A673 (cell line): ENCODE data around the gene CDC14C. TPM values are rescaled to one million over a fixed set of nuclear protein-coding genes. Genes with fewer than 3 reads are reported as not detected.

Source experiments
- BruUV-seq: library from RNA; stranded (reverse); fragments of 400-500 nt; replicated peaks from 2 replicates; lab custom pipeline; 2021; lab: Mats Ljungman, UMichigan
- CTCF ChIA-PET: fragments of 300-600 bp; sonication (Branson Sonifier 250); formaldehyde crosslinking; loops from one replicate; lab custom pipeline; 2022; ENCODE audit warnings: antibody characterized with exemption; lab: Charles Lee
- POLR2A ChIA-PET: fragments of 300-600 bp; sonication (Branson Sonifier 250); formaldehyde crosslinking; loops from one replicate; lab custom pipeline; 2022; ENCODE audit warnings: antibody characterized with exemption; ENCODE audit not compliant: low non-redundant PET; lab: Charles Lee
- DNase-seq: peaks from one replicate; pipeline ENCODE4 v3.0.0-alpha.2; 2015; ENCODE audit warnings: low spot score
- H3K27ac ChIP-seq: fragments of 200-600 bp; sonication (generic); 2 replicates; pipeline ENCODE4 v1.5.1; 2016; ENCODE audit warnings: mixed run types, low read depth, mild to moderate bottlenecking, mixed read lengths, antibody characterized with exemption, low read length; ENCODE audit not compliant: poor library complexity, severe bottlenecking
- H3K27me3 ChIP-seq: fragments of 200-600 bp; sonication (generic); replicated peaks from 2 replicates; pipeline ENCODE4 v1.6.1; 2017; ENCODE audit warnings: mixed run types, low read depth, mild to moderate bottlenecking, mixed read lengths, antibody characterized with exemption, low read length; ENCODE audit not compliant: insufficient read depth, poor library complexity
- H3K36me3 ChIP-seq: fragments of 200-600 bp; sonication (generic); 2 replicates; pipeline ENCODE4 v1.6.1; 2016; ENCODE audit warnings: mixed run types, mild to moderate bottlenecking, mixed read lengths, antibody characterized with exemption, low read length; ENCODE audit not compliant: insufficient read depth, poor library complexity, severe bottlenecking
- H3K4me1 ChIP-seq: fragments of 200-600 bp; sonication (generic); 2 replicates; pipeline ENCODE4 v1.6.1; 2017; ENCODE audit warnings: mixed run types, mild to moderate bottlenecking, mixed read lengths, antibody characterized with exemption, low read length; ENCODE audit not compliant: insufficient read depth, poor library complexity, severe bottlenecking
- H3K4me3 ChIP-seq: fragments of 200-600 bp; sonication (generic); 2 replicates; pipeline ENCODE4 v1.5.1; 2016; ENCODE audit warnings: low read depth, mixed run types, mild to moderate bottlenecking, mixed read lengths, low read length; ENCODE audit not compliant: poor library complexity, severe bottlenecking
- H3K9me3 ChIP-seq: fragments of 200-600 bp; sonication (generic); 2 replicates; pipeline ENCODE4 v1.6.1; 2016; ENCODE audit warnings: mixed run types, low read depth, mild to moderate bottlenecking, mixed read lengths, antibody characterized with exemption, low read length; ENCODE audit not compliant: poor library complexity, severe bottlenecking
- EZH2 ChIP-seq: fragments of 200-600 bp; sonication (generic); IDR thresholded peaks from 2 replicates; pipeline ENCODE4 v1.6.1; 2017; ENCODE audit warnings: borderline replicate concordance, low read depth, mild to moderate bottlenecking, mixed read lengths, antibody characterized with exemption, low read length; ENCODE audit not compliant: poor library complexity, severe bottlenecking
- intact Hi-C: fragments of 100-400 bp; cut with micrococcal nuclease; formaldehyde crosslinking; loops from one replicate; pipeline ENCODE4 v1.10.0; 2022; ENCODE audit not compliant: unreplicated experiment
- total RNA-seq: library from RNA; stranded (reverse); gene quantifications from 2 replicates; pipeline ENCODE4 v1.2.3, GENCODE V29; 2021
- TF ChIP-seq, protein P1 (sequence below): fragments of 300-800, 200-600 bp; sonication (generic); conservative IDR thresholded peaks from 2 replicates; pipeline ENCODE4 v1.5.1; 2017; ENCODE audit warnings: low read depth, mild to moderate bottlenecking, antibody characterized with exemption, low read length, moderate library complexity, mixed read lengths

CDC14C gene
- total RNA-seq, 1 experiment from 2014 or later, result not detected

- H3K27me3 ChIP-seq, result no peaks in the 10 kb centered on the region
- BruUV-seq, result no TSS peak
Measured at GRCh38 chr7:48880851-48881250, 43.5 kb upstream of the CDC14C start.

GRCh38 chr7:48887500-48887899 is 36.8 kb upstream of the CDC14C start:
- DNase-seq, result no peak
- Histone ChIP-seq H3K27ac (no peak overlapping the region), H3K27me3 (no peaks in the 10 kb centered on the region), H3K4me1 (no peaks in the 10 kb centered on the region), H3K9me3 (peaks cover 17% of the 10 kb centered on the region), H3K4me3 (no peak overlapping the region), H3K36me3 (no peaks in the 10 kb centered on the region)
- BruUV-seq, result no TSS peak
- POLR2A ChIA-PET, result no interaction called here
- intact Hi-C loops, result no loop called here
- CTCF ChIA-PET, result no interaction called here
- TF ChIP-seq, protein P1, sequence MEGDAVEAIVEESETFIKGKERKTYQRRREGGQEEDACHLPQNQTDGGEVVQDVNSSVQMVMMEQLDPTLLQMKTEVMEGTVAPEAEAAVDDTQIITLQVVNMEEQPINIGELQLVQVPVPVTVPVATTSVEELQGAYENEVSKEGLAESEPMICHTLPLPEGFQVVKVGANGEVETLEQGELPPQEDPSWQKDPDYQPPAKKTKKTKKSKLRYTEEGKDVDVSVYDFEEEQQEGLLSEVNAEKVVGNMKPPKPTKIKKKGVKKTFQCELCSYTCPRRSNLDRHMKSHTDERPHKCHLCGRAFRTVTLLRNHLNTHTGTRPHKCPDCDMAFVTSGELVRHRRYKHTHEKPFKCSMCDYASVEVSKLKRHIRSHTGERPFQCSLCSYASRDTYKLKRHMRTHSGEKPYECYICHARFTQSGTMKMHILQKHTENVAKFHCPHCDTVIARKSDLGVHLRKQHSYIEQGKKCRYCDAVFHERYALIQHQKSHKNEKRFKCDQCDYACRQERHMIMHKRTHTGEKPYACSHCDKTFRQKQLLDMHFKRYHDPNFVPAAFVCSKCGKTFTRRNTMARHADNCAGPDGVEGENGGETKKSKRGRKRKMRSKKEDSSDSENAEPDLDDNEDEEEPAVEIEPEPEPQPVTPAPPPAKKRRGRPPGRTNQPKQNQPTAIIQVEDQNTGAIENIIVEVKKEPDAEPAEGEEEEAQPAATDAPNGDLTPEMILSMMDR, result no peak
- TF ChIP-seq EZH2, result no peak

More at GRCh38 chr7:48880851-48881250, 43.5 kb upstream of the CDC14C start:
- no peak for TF ChIP-seq EZH2
- TF ChIP-seq, protein P1, result no peak
- Histone ChIP-seq H3K27ac (no peak overlapping the region), H3K36me3 (no peaks in the 10 kb centered on the region), H3K9me3 (no peaks in the 10 kb centered on the region), H3K4me1 (no peaks in the 10 kb centered on the region), H3K4me3 (no peak overlapping the region)
- DNase-seq, result no peak
- POLR2A ChIA-PET, result no interaction called here
- CTCF ChIA-PET, result no interaction called here
- intact Hi-C loops, result no loop called here

- ChIA-PET CTCF (no interaction called here), POLR2A (no interaction called here)
- intact Hi-C loops, result no loop called here
- Histone ChIP-seq H3K27ac (no peak overlapping the region), H3K36me3 (no peaks in the 10 kb centered on the region), H3K27me3 (no peaks in the 10 kb centered on the region), H3K9me3 (peaks cover 28% of the 10 kb centered on the region), H3K4me3 (no peak overlapping the region), H3K4me1 (no peaks in the 10 kb centered on the region)
- no peak for TF ChIP-seq EZH2
- TF ChIP-seq, protein P1, result no peak
- no TSS peak for BruUV-seq
- no peak for DNase-seq
Measured at GRCh38 chr7:48894574-48894973, 29.8 kb upstream of the CDC14C start.
